Bronchial epithelial cell (primary cell): ENCODE data around the gene PRODH2. TPM values are rescaled to one million over a fixed set of nuclear protein-coding genes. Genes with fewer than 3 reads are reported as not detected.

Experiments
- DNase-seq: peaks from one replicate; pipeline ENCODE4 v3.0.0-alpha.2; 2010; ENCODE audit warnings: low read depth
- FAIRE-seq: peaks from 2 replicates; lab custom pipeline; 2011; peaks lifted over from hg19 to GRCh38; lab: Jason Lieb, UNC
- H3K27me3 ChIP-seq: 2 replicates; pipeline ENCODE4 v1.5.1; 2011; ENCODE audit warnings: low read length; ENCODE audit not compliant: control insufficient read depth, insufficient read depth
- H3K36me3 ChIP-seq: 2 replicates; pipeline ENCODE4 v1.5.1; 2011; ENCODE audit warnings: low read length; ENCODE audit not compliant: control insufficient read depth, insufficient read depth
- H3K4me3 ChIP-seq: 2 replicates; pipeline ENCODE4 v1.5.1; 2011; ENCODE audit warnings: mild to moderate bottlenecking, low read depth, low read length, control low read depth
- total RNA-seq: library from RNA; depleted of rRNA; stranded (reverse); fragments of >200 nt; gene quantifications from 2 replicates; pipeline ENCODE4 v1.2.1, GENCODE V29; 2014
- TF ChIP-seq, protein P1 (sequence below): IDR thresholded peaks from 2 replicates; pipeline ENCODE4 v1.5.1; 2011; ENCODE audit warnings: mild to moderate bottlenecking, moderate library complexity, low read length, control low read depth, inconsistent platforms; ENCODE audit not compliant: insufficient read depth, severe bottlenecking

The PRODH2 gene
- total RNA-seq, 1 donor from 2014 or later, result not detected

DNA sequence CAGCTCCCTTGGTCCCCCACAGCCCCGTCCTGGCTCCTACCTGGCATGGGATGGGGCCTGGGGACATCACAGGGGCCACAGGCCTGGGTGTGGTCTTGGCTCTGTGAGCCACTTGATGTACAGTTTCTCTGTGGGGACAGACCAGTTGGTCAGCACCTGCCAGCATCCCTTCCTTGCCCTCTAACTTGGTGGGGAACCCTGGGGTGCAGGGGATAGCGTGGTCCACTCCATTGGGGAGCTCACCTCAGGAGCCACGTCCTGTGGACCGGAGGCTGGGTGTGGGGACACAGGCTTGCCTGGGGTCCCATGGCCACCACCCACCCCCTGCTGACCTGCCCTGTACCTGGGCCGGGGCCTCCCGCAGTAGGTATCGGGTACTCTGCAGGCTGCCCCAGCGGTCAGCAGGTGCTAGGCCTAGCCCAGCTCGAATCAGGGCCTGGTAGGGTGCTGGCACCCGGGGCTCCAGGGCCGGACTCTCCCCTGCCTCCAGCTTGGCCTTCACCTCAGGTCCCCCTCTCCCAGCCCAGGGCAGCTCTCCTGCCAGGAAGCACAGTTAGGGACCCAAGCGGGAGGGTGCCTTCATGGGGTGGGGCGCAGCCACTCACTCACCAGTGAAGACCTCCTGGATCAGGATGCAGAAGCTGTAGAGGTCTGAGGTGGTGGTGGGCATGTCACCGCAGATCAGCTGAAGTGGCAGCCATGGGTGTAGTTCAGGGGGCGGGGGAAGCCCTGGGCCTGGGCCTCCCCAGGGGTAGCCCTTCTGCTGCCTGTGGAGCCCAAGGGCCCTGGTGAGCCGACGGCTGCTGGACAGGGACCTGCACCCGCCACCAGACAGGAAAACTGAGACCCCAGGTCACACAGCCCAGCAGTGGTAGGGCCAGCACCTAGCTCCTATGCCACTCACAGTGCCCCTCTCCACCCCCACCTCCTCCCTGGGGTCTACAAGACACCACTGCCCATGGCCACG, 22.4 kb downstream of the PRODH2 start:
- Histone ChIP-seq H3K36me3 (no peaks in the 10 kb centered on the region), H3K4me3 (no peak overlapping the region), H3K27me3 (no peaks in the 10 kb centered on the region)
- TF ChIP-seq, protein P1, sequence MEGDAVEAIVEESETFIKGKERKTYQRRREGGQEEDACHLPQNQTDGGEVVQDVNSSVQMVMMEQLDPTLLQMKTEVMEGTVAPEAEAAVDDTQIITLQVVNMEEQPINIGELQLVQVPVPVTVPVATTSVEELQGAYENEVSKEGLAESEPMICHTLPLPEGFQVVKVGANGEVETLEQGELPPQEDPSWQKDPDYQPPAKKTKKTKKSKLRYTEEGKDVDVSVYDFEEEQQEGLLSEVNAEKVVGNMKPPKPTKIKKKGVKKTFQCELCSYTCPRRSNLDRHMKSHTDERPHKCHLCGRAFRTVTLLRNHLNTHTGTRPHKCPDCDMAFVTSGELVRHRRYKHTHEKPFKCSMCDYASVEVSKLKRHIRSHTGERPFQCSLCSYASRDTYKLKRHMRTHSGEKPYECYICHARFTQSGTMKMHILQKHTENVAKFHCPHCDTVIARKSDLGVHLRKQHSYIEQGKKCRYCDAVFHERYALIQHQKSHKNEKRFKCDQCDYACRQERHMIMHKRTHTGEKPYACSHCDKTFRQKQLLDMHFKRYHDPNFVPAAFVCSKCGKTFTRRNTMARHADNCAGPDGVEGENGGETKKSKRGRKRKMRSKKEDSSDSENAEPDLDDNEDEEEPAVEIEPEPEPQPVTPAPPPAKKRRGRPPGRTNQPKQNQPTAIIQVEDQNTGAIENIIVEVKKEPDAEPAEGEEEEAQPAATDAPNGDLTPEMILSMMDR, result no peak
- FAIRE-seq (no peak), DNase-seq (no peak)

DNA sequence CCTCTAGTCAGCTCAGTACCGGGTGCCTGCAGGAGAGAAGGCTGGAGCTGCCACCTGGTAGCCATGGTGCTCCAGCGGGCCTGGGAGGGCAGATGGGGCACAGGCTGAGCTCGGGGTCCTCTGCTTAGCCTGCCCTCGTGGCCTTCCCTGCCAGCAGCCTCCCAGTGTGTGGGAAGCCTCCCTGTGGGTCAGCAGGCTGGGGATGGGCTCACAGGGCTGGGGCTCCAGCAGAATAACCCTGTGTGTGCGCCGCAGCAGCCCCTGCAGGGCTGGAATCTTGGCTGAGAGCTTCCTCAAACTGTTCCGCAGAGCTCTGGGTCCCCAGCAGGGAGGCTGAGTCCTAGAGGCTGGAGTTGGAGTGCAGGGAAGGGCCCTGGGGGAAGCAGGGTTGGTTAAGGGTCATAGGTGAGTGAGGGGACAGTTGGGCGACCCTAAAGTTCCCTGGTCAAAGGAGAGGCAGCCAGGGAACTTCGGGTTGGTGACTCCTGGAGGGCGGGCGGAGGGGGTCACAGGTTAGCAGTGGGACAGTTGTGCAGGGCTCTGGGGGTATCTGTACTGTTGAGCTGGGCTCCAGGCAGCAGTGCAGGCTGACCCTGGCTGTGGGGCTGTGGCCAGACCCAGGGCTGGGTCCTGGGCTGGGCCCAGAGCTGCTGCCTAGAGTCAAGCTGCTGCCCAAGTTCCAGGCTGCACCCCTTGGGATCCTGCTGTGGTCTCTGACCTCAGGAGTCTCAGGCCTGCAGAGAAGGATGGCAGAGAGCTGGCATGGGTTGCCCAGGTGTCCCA, 23.3 kb downstream of the PRODH2 start:
- TF ChIP-seq, protein P1, result no peak
- FAIRE-seq (no peak), DNase-seq (no peak)
- Histone ChIP-seq H3K27me3 (no peaks in the 10 kb centered on the region), H3K36me3 (no peaks in the 10 kb centered on the region), H3K4me3 (no peak overlapping the region)

DNA sequence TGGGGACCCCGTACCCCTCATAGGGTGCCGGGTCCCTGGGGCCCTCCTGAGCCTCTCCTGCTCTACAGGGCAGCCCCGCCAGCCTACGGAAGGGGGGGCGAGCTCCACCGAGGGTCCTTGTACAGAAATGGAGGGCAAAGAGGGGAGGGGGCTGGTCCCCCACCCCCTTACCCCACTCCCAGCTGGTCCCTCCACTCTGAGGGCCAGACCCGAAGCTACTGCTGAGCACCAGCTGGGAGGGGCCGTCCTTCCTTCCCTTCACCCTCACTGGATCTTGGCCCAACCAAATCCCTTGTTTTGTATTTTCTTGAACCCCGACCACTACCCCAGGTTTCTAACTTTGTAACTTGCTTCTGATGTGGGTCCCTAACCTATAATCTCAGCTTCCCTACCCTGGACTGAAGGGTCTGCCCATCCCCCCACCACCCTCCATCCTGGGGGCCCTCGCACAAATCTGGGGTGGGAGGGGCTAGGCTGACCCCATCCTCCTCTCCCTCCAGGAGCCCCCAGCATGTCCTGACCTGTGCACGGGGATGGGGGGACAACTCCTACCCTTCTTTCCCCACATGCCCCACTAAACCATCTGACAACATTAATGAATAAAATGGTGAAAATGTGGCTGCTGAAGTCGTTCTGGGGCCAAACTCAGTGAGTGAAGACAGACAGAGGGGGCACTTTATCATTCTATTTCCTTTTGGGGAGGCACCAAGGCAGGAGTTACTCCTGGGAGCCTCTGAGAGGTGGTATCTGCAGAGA, 24.3 kb downstream of the PRODH2 start:
- no peak for FAIRE-seq
- no peak for DNase-seq
- Histone ChIP-seq H3K4me3 (no peak overlapping the region), H3K27me3 (no peaks in the 10 kb centered on the region), H3K36me3 (no peaks in the 10 kb centered on the region)
- TF ChIP-seq, protein P1, result no peak

DNA sequence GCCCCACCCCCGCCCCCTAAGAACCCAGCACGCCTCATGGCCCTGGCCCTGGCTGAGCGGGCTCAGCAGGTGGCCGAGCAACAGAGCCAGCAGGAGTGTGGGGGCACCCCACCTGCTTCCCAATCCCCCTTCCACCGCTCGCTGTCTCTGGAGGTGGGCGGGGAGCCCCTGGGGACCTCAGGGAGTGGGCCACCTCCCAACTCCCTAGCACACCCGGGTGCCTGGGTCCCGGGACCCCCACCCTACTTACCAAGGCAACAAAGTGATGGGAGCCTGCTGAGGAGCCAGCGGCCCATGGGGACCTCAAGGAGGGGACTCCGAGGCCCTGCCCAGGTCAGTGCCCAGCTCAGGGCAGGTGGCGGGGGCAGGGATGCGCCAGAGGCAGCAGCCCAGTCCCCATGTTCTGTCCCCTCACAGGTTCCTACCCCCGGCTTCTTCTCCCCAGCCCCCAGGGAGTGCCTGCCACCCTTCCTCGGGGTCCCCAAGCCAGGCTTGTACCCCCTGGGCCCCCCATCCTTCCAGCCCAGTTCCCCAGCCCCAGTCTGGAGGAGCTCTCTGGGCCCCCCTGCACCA, 25.3 kb downstream of the PRODH2 start:
- no peak for FAIRE-seq
- no peak for DNase-seq
- H3K36me3 ChIP-seq, result no peaks in the 10 kb centered on the region
- no peak overlapping the region for H3K4me3 ChIP-seq
- no peaks in the 10 kb centered on the region for H3K27me3 ChIP-seq
- TF ChIP-seq, protein P1, result no peak
